NCI-H460 (cell line): ENCODE results near the gene EIF1B. TPM values are rescaled to one million over a fixed set of nuclear protein-coding genes. Genes with fewer than 3 reads are reported as not detected.

ENCODE experiments used
- DNase-seq: peaks from one replicate; pipeline ENCODE4 v3.0.0-alpha.2; 2016; ENCODE audit warnings: low read depth; ENCODE audit errors: extremely low read depth
- total RNA-seq: library from RNA; depleted of rRNA; stranded (reverse); fragments of >200 nt; shearing (Covaris generic); gene quantifications from 2 replicates; pipeline ENCODE4 v1.2.3, GENCODE V29; 2014; rRNA removed

EIF1B gene
- total RNA-seq, 1 experiment from 2014 or later = 25.6 TPM

- no peak for DNase-seq
These were observed 30.4 kb downstream of the EIF1B start for GRCh38 chr3:40339871-40340270.

GRCh38 chr3:40340541-40341170 is 31.1 kb downstream of the EIF1B start:
- DNase-seq = no peak

GRCh38 chr3:40341671-40342070 is 32.2 kb downstream of the EIF1B start:
- DNase-seq = no peak

GRCh38 chr3:40350529-40350928 is 41.0 kb downstream of the EIF1B start:
- DNase-seq = no peak

- DNase-seq = no peak
These were observed 45.9 kb downstream of the EIF1B start for GRCh38 chr3:40355410-40355809.

GRCh38 chr3:40358454-40358853 is 48.9 kb downstream of the EIF1B start:
- DNase-seq = no peak

Other genes starting within 250 kb of the EIF1B start
- gene ENTPD3, start 77.5 kb downstream of the EIF1B start, total RNA-seq = not detected in 2 replicates
- gene RPL14, start 147.6 kb downstream of the EIF1B start, total RNA-seq = 1,156 and 1,178 TPM in 2 replicates
- gene ZNF619, start 167.4 kb downstream of the EIF1B start, total RNA-seq = 4.2 and 5.2 TPM in 2 replicates
- gene ZNF620, start 196.3 kb downstream of the EIF1B start, total RNA-seq = 2.2 and 5.1 TPM in 2 replicates
- 20.5 and 23.2 TPM in 2 replicates for gene ZNF621, start 215.3 kb downstream of the EIF1B start, total RNA-seq